PC-9 (cell line): ENCODE results near the gene MUC16. TPM values are rescaled to one million over a fixed set of nuclear protein-coding genes. Genes with fewer than 3 reads are reported as not detected.

Source experiments
- BruUV-seq: library from RNA; stranded (reverse); fragments of 400-500 nt; replicated peaks from 2 replicates; lab custom pipeline; 2021; lab: Mats Ljungman, UMichigan
- CTCF ChIA-PET: fragments of 300-600 bp; sonication (Branson Sonifier 250); formaldehyde crosslinking; loops from one replicate; lab custom pipeline; 2022; ENCODE audit warnings: antibody characterized with exemption; lab: Charles Lee
- POLR2A ChIA-PET: fragments of 300-600 bp; sonication (Branson Sonifier 250); formaldehyde crosslinking; loops from one replicate; lab custom pipeline; 2022; ENCODE audit warnings: antibody characterized with exemption; ENCODE audit not compliant: unreplicated experiment; lab: Charles Lee
- DNase-seq, 2 experiments: peaks; one replicate each; pipeline versions ENCODE4 v3.0.0 to v3.0.0-alpha.2; 2015 to 2022; ENCODE audit warnings: mixed read lengths in 1 of 2
- H2AFZ ChIP-seq: fragments of 200-600 bp; sonication (generic); 2 replicates; pipeline ENCODE4 v1.8.1; 2017; ENCODE audit warnings: antibody characterized with exemption
- H3F3A ChIP-seq: fragments of 200-600 bp; sonication (generic); 2 replicates; pipeline ENCODE4 v1.8.1; 2017; ENCODE audit warnings: antibody characterized with exemption, mild to moderate bottlenecking, low read depth; ENCODE audit not compliant: insufficient read depth
- H3K27ac ChIP-seq: fragments of 200-600 bp; sonication (generic); 2 replicates; pipeline ENCODE4 v1.6.1; 2016; ENCODE audit warnings: mixed run types
- H3K27me3 ChIP-seq: fragments of 200-600 bp; sonication (generic); 2 replicates; pipeline ENCODE4 v1.6.1; 2016; ENCODE audit warnings: low read depth, mixed run types; ENCODE audit not compliant: insufficient read depth
- H3K36me3 ChIP-seq: fragments of 200-600 bp; sonication (generic); 2 replicates; pipeline ENCODE4 v1.6.1; 2016; ENCODE audit warnings: low read depth, mixed run types
- H3K4me1 ChIP-seq: fragments of 200-600 bp; sonication (generic); replicated peaks from 2 replicates; pipeline ENCODE4 v1.6.1; 2016; ENCODE audit warnings: mixed run types; ENCODE audit not compliant: insufficient read depth
- H3K4me2 ChIP-seq: fragments of 200-600 bp; sonication (generic); 2 replicates; pipeline ENCODE4 v1.6.1; 2017; ENCODE audit warnings: mixed run types
- H3K4me3 ChIP-seq: fragments of 200-600 bp; sonication (generic); 2 replicates; pipeline ENCODE4 v1.6.1; 2016; ENCODE audit warnings: mixed run types
- H3K79me2 ChIP-seq: fragments of 200-600 bp; sonication (generic); 2 replicates; pipeline ENCODE4 v1.6.1; 2017; ENCODE audit warnings: low read depth, mixed run types
- H3K9me2 ChIP-seq: fragments of 200-600 bp; sonication (generic); 2 replicates; pipeline ENCODE4 v1.8.1; 2017; ENCODE audit warnings: mild to moderate bottlenecking; ENCODE audit not compliant: insufficient read depth
- H3K9me3 ChIP-seq: fragments of 200-600 bp; sonication (generic); 2 replicates; pipeline ENCODE4 v1.8.1; 2016; ENCODE audit warnings: low read depth; ENCODE audit not compliant: insufficient read depth
- H4K20me1 ChIP-seq: fragments of 200-600 bp; sonication (generic); 2 replicates; pipeline ENCODE4 v1.8.1; 2017; ENCODE audit not compliant: insufficient read depth
- CTCF ChIP-seq: fragments of 200-600 bp; sonication (generic); conservative IDR thresholded peaks from 2 replicates; pipeline ENCODE4 v1.6.1; 2017; ENCODE audit warnings: mixed run types, antibody characterized with exemption, mild to moderate bottlenecking, moderate library complexity
- EZH2 ChIP-seq: fragments of 200-600 bp; sonication (generic); IDR thresholded peaks from 2 replicates; pipeline ENCODE4 v1.8.0; 2017; ENCODE audit warnings: antibody characterized with exemption, low read depth
- intact Hi-C: fragments of 100-400 bp; cut with micrococcal nuclease; formaldehyde crosslinking; loops from one replicate; pipeline ENCODE4 v1.10.0; 2022; ENCODE audit not compliant: unreplicated experiment
- total RNA-seq: library from RNA; stranded (reverse); gene quantifications from 2 replicates; pipeline ENCODE4 v1.2.3, GENCODE V29; 2021

The MUC16 gene
- total RNA-seq, 1 experiment from 2014 or later: 75.0 TPM

- Histone ChIP-seq H3K36me3 (no peaks in the 10 kb centered on the region), H3K79me2 (no peaks in the 10 kb centered on the region), H4K20me1 (no peaks in the 10 kb centered on the region), H3K9me3 (no peaks in the 10 kb centered on the region), H3F3A (peaks cover 37% of the 10 kb centered on the region), H3K4me1 (peaks cover 23% of the 10 kb centered on the region), H3K4me3 (no peak overlapping the region), H3K9me2 (no peaks in the 10 kb centered on the region), H3K4me2 (no peak overlapping the region), H3K27me3 (no peaks in the 10 kb centered on the region), H3K27ac (no peak overlapping the region), H2AFZ (no peak overlapping the region)
- ChIA-PET CTCF (no interaction called here), POLR2A (no interaction called here)
- TF ChIP-seq CTCF (no peak), EZH2 (no peak)
- intact Hi-C loops: loop anchor here (10.0 kb wide), 1 partner anchor 180 kb away; the partner anchor contains the start of genes MBD3L1 and ZNF558
- DNase-seq: no peak
- no TSS peak for BruUV-seq
Observed at GRCh38 chr19:9014803-9015202, 4.6 kb upstream of the MUC16 start.

- H3K79me2 ChIP-seq: 0 out of 2 replicates have a peak, but pooled peaks cover 3% of the 10 kb centered on the region
- POLR2A ChIA-PET: no interaction called here
- DNase-seq: no peak
- H3K4me3 ChIP-seq: no peak overlapping the region
- no peaks in the 10 kb centered on the region for H3K36me3 ChIP-seq
- no peak overlapping the region for H2AFZ ChIP-seq
- intact Hi-C loops: loop anchor here (10.0 kb wide), 1 partner anchor 179 kb away; the partner anchor contains the start of genes MBD3L1 and ZNF558
- CTCF ChIA-PET: no interaction called here
- H3K4me2 ChIP-seq: no peak overlapping the region
- no TSS peak for BruUV-seq
- H3K27me3 ChIP-seq: no peaks in the 10 kb centered on the region
- peaks cover 31% of the 10 kb centered on the region for H3F3A ChIP-seq
- no peak overlapping the region for H3K27ac ChIP-seq
- no peaks in the 10 kb centered on the region for H4K20me1 ChIP-seq
- no peaks in the 10 kb centered on the region for H3K9me3 ChIP-seq
- no peaks in the 10 kb centered on the region for H3K9me2 ChIP-seq
- peaks cover 26% of the 10 kb centered on the region for H3K4me1 ChIP-seq
- TF ChIP-seq EZH2: no peak
- TF ChIP-seq CTCF: no peak
Observed at GRCh38 chr19:9013988-9014387, 3.8 kb upstream of the MUC16 start.

GRCh38 chr19:9011875-9012274, 1.7 kb upstream of the MUC16 start:
- ChIA-PET POLR2A (no interaction called here), CTCF (no interaction called here)
- no peak for TF ChIP-seq CTCF
- Histone ChIP-seq H2AFZ (no peak overlapping the region), H3K4me2 (no peak overlapping the region), H3K4me3 (no peak overlapping the region), H3K27ac (no peak overlapping the region), H3K9me2 (no peaks in the 10 kb centered on the region), H3F3A (peaks cover 19% of the 10 kb centered on the region; the same call in 1 of the 2 replicates), H3K9me3 (no peaks in the 10 kb centered on the region), H3K4me1 (peaks cover 33% of the 10 kb centered on the region), H4K20me1 (no peaks in the 10 kb centered on the region), H3K27me3 (no peaks in the 10 kb centered on the region), H3K79me2 (peaks cover 17% of the 10 kb centered on the region), H3K36me3 (no peaks in the 10 kb centered on the region)
- intact Hi-C loops: loop anchor here (10.0 kb wide), 1 partner anchor 177 kb away; the partner anchor contains the start of genes MBD3L1 and ZNF558
- no peak for DNase-seq
- no TSS peak for BruUV-seq
